Suprapubic skin (tissue), 4 donors: Measurements from ENCODE around the gene PTPRN2.

Experiments used
- POLR2A ChIP-seq, 2 donors: fragments of 450-650 bp; IDR thresholded peaks; one replicate each; pipeline ENCODE4 v1.6.1; 2017; ENCODE audit warnings: antibody characterized with exemption in 2 of 2, mild to moderate bottlenecking in 2 of 2, moderate library complexity in 2 of 2
- POLR2AphosphoS5 ChIP-seq, 3 donors: sonication (generic); formaldehyde crosslinking; IDR thresholded peaks; one replicate each; pipeline ENCODE4 v1.6.1; 2017; ENCODE audit warnings: antibody characterized with exemption in 3 of 3
- TF ChIP-seq, protein P1 (sequence below), 2 donors: fragments of 200-600 bp in 1 of 2; fragments of 450-650 bp in 1 of 2; sonication (generic) in 1 of 2; IDR thresholded peaks; one replicate each; pipeline ENCODE4 v1.5.1; 2016 to 2019; ENCODE audit warnings: antibody characterized with exemption in 2 of 2, mild to moderate bottlenecking in 1 of 2, moderate library complexity in 1 of 2

DNA sequence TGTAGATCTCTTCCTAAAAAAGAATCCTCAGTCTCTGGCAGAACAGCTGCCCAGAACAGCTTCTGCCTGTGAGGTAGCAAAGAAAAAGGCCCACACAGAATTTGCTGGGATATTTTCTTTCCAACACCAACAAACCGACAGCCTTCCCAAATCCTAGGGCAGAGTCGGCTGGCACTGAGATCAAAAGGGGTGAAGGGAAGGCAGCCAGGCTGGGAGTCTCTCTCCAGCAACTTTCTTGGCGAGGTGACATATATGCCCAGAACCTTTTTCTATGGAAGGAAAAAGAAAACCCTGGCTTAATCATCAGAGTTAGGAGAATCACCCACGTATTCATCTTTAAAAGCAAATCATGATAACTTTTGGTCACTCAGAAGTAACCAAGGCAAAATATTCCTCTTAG lies 971.2 kb downstream of the PTPRN2 start:
- TF ChIP-seq POLR2A (IDR thresholded peaks at IDR 0.05) (no peak), POLR2AphosphoS5 (IDR thresholded peaks at IDR 0.05) (no peak)
- TF ChIP-seq, protein P1, sequence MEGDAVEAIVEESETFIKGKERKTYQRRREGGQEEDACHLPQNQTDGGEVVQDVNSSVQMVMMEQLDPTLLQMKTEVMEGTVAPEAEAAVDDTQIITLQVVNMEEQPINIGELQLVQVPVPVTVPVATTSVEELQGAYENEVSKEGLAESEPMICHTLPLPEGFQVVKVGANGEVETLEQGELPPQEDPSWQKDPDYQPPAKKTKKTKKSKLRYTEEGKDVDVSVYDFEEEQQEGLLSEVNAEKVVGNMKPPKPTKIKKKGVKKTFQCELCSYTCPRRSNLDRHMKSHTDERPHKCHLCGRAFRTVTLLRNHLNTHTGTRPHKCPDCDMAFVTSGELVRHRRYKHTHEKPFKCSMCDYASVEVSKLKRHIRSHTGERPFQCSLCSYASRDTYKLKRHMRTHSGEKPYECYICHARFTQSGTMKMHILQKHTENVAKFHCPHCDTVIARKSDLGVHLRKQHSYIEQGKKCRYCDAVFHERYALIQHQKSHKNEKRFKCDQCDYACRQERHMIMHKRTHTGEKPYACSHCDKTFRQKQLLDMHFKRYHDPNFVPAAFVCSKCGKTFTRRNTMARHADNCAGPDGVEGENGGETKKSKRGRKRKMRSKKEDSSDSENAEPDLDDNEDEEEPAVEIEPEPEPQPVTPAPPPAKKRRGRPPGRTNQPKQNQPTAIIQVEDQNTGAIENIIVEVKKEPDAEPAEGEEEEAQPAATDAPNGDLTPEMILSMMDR (IDR thresholded peaks at IDR 0.05), result no peak
